Left cardiac atrium (tissue), 4 donors: ENCODE data around the gene ZNF169. TPM values are rescaled to one million over a fixed set of nuclear protein-coding genes. Genes with fewer than 3 reads are reported as not detected.
"Not testable (repeated sequence)": the region's sequence is repeated elsewhere in the genome, so short reads cannot be mapped to it uniquely, and the experiment has no call there.

Experiments
- ATAC-seq, 2 donors: fragments of 200-7000 bp; cut with Tn5 transposase; one replicate each; pipeline ENCODE4 v1.9.1; 2020; ENCODE audit warnings: mild to moderate bottlenecking in 2 of 2, moderate library complexity in 2 of 2
- DNase-seq: peaks from one replicate; pipeline ENCODE4 v3.0.0-alpha.2; 2020
- intact Hi-C, 2 donors: fragments of 100-400 bp; cut with DNase I; formaldehyde crosslinking; loops; one replicate each; pipeline versions ENCODE4 v1.14.1 to v1.15.1; 2022 to 2023
- total RNA-seq, 2 donors: library from RNA; stranded (reverse); fragmentation: NEBNext Ultra II Directional; extraction: Animal tissue kit (Norgen Biotek cat#: 25700); gene quantifications; one replicate each; pipeline ENCODE4 v1.2.1, GENCODE V29; 2021
- donor health status: DM: no; HTN: yes; CAD: no.
- donor health status: DM: no; HTN: yes; CAD: no; lungs with severe emphysema.
- donor health status: DM: yes; HTN: yes; CAD: no.
- donor health status: Dilated cardiomyopathy.

The ZNF169 gene
- total RNA-seq, 2 donors from 2014 or later = 1.6 to 3.1 TPM

- DNase-seq, intact Hi-C loops, ATAC-seq: not testable (repeated sequence)
Observed at GRCh38 chr9:94336445-94336844, 77.3 kb downstream of the ZNF169 start.

DNA sequence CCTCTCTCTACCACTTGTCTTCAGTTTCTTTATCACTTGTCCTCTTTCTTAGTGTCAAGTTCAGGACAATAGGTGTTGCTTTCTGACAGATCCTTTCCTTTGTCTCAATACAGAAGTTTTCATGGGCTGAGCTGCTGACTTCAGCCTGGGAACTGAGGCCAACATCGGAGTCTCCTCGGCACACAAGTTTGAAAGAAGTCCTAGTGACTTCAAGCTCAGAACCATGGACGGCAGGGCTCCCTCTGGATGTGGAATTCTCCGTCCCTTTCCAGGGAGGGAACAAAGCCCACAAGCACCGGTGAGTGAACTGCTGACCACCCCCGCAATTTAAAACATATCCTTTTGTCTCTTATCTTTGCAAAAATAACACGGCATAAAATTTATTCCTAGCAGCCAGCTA lies 79.6 kb downstream of the ZNF169 start:
- DNase-seq, intact Hi-C loops: not testable (repeated sequence)

DNA sequence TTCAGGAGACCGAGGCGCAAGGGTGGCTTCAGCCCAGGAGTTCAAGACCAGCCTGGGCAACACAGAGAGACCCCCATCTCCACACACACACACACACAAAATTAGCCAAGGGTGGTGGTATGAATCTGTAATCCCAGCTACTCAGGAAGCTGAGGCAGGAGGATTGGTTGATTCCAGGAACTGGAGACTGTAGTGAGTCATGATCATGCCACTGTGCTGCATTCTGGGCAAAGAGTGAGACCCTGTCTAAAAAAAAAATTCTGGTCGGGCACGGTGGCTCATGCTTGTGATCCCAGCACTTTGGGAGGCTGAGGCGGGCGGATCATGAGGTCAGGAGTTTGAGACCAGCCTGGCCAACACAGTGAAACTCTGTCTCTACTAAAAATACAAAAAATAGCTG lies 80.6 kb downstream of the ZNF169 start:
- ATAC-seq, DNase-seq, intact Hi-C loops: not testable (repeated sequence)

More for the DNA sequence above, 79.6 kb downstream of the ZNF169 start:
- ATAC-seq = not testable (repeated sequence)

GRCh38 chr9:94340750-94341149 lies 81.7 kb downstream of the ZNF169 start:
- DNase-seq, ATAC-seq, intact Hi-C loops: not testable (repeated sequence)

GRCh38 chr9:94341703-94342102 lies 82.6 kb downstream of the ZNF169 start:
- intact Hi-C loops, DNase-seq, ATAC-seq: not testable (repeated sequence)

DNA sequence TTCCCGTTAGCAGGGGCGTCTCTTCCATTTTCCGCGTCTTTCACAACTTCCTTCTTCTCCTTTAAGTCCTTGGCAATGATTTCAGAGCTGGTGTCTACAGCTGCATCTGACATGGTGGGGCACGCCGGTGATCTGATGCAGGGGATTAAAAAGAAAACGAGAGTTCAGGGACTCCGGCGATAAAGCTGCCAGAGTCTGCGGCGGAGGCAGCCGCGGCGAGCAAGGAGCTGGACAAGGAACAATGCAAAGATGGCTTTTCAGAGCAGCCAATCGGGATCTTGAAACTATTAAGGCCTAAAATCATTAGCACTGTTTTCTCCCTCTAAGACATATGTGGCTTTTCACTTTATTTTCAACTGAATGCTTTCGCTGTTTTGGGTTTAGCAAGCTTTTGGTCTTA lies 88.4 kb downstream of the ZNF169 start:
- DNase-seq, intact Hi-C loops, ATAC-seq: not testable (repeated sequence)

GRCh38 chr9:94348754-94349153 lies 89.7 kb downstream of the ZNF169 start:
- DNase-seq, intact Hi-C loops, ATAC-seq: not testable (repeated sequence)

Other genes starting within 250 kb of the ZNF169 start
- 10 to 100 TPM in 1 of 2 donors, 1 to 10 TPM in 1; 9.2 to 15.6 TPM for gene PTPDC1, start 174.8 kb upstream of the ZNF169 start, total RNA-seq
- gene NUTM2F, start 69.3 kb downstream of the ZNF169 start, total RNA-seq = not detected